K562 (cell line): Measurements from ENCODE around the gene BRME1.

Experiments
- CBX2 ChIP-seq: fragments of 200-600 bp; sonication (generic); IDR thresholded peaks from one replicate; pipeline ENCODE4 v1.6.1; 2012; ENCODE audit warnings: mild to moderate bottlenecking, low read length, inconsistent platforms; ENCODE audit not compliant: insufficient read depth, poor library complexity, severe bottlenecking
- CBX3 ChIP-seq, 2 experiments: IDR thresholded peaks; 1 replicate in 1 of 2; 2 replicates in 1 of 2; pipeline ENCODE4 v1.6.1; 2012; ENCODE audit warnings: inconsistent platforms in 2 of 2, low read length in 2 of 2, borderline replicate concordance in 1 of 2, control low read depth in 1 of 2
- EGR1 ChIP-seq: fragments of 450-650 bp; conservative IDR thresholded peaks from 2 replicates; pipeline ENCODE4 v1.6.1; 2017; ENCODE audit warnings: mild to moderate bottlenecking
- GATAD2B ChIP-seq: fragments of 450-650 bp; IDR thresholded peaks from 2 replicates; pipeline ENCODE4 v1.6.1; 2017; ENCODE audit warnings: mild to moderate bottlenecking, borderline replicate concordance
- MEIS2 ChIP-seq: fragments of 450-650 bp; IDR thresholded peaks from 2 replicates; pipeline ENCODE4 v1.6.1; 2014; ENCODE audit warnings: mild to moderate bottlenecking; ENCODE audit not compliant: partially characterized antibody
- NR3C1 ChIP-seq: sonication (generic); formaldehyde crosslinking; IDR thresholded peaks from 2 replicates; pipeline ENCODE4 v1.8.1; 2022; ENCODE audit warnings: missing genetic modification reagents
- POLR2AphosphoS5 ChIP-seq: IDR thresholded peaks from 2 replicates; pipeline ENCODE4 v1.6.1; 2011; ENCODE audit warnings: mild to moderate bottlenecking, low read depth, low read length, moderate library complexity; ENCODE audit not compliant: control insufficient read depth, insufficient read depth
- RAD21 ChIP-seq, 2 experiments: fragments of 250-450 bp in 1 of 2; fragments of 450-650 bp in 1 of 2; sonication (Bioruptor Pico) in 1 of 2; formaldehyde crosslinking in 1 of 2; IDR thresholded peaks in 1 of 2; conservative IDR thresholded peaks in 1 of 2; 2 replicates each; pipeline versions ENCODE4 v1.4.0 to v1.8.0; 2020 to 2022; ENCODE audit warnings: mild to moderate bottlenecking in 2 of 2, moderate library complexity in 1 of 2
- STAT5B ChIP-seq: fragments of 250-450 bp; sonication (Bioruptor Pico); IDR thresholded peaks from 2 replicates; pipeline ENCODE4 v1.8.0; 2021; ENCODE audit warnings: mild to moderate bottlenecking, inconsistent platforms
- XRCC5 ChIP-seq: fragments of 200-400 bp; formaldehyde crosslinking; IDR thresholded peaks from 2 replicates; pipeline ENCODE4 v1.6.1; 2017; ENCODE audit warnings: low read depth, mild to moderate bottlenecking, low read length
- ZNF24 ChIP-seq: fragments of 450-650 bp; IDR thresholded peaks from 2 replicates; pipeline ENCODE4 v1.6.1; 2016
- TF ChIP-seq, protein P1 (sequence below), 3 experiments: IDR thresholded peaks in 2 of 3; conservative IDR thresholded peaks in 1 of 3; 2 replicates each; pipeline ENCODE4 v1.5.1; 2011 to 2012; ENCODE audit warnings: low read length in 3 of 3, mild to moderate bottlenecking in 3 of 3, control low read depth in 2 of 3, improper control_type of control experiment in 1 of 3, inconsistent platforms in 1 of 3, low read depth in 1 of 3, mixed read lengths in 1 of 3, moderate library complexity in 1 of 3; ENCODE audit not compliant: insufficient read depth in 2 of 3
- TF ChIP-seq, protein P2 (sequence below): IDR thresholded peaks from 2 replicates; pipeline ENCODE4 v1.6.1; 2012; ENCODE audit warnings: low read depth, low read length, improper control_type of control experiment, borderline replicate concordance

GRCh38 chr19:13952154-13952930, 46.4 kb upstream of the BRME1 start, which contains the start of gene DCAF15:
- TF ChIP-seq XRCC5, result no peak
- no peak for TF ChIP-seq ZNF24
- TF ChIP-seq STAT5B, result no peak
- no peak for TF ChIP-seq CBX3 (IDR thresholded peaks at IDR 0.05; ENCODE audit: borderline replicate concordance in 1 of 2, low read length in 2 of 2)
- TF ChIP-seq, protein P1, sequence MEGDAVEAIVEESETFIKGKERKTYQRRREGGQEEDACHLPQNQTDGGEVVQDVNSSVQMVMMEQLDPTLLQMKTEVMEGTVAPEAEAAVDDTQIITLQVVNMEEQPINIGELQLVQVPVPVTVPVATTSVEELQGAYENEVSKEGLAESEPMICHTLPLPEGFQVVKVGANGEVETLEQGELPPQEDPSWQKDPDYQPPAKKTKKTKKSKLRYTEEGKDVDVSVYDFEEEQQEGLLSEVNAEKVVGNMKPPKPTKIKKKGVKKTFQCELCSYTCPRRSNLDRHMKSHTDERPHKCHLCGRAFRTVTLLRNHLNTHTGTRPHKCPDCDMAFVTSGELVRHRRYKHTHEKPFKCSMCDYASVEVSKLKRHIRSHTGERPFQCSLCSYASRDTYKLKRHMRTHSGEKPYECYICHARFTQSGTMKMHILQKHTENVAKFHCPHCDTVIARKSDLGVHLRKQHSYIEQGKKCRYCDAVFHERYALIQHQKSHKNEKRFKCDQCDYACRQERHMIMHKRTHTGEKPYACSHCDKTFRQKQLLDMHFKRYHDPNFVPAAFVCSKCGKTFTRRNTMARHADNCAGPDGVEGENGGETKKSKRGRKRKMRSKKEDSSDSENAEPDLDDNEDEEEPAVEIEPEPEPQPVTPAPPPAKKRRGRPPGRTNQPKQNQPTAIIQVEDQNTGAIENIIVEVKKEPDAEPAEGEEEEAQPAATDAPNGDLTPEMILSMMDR (IDR thresholded peaks at IDR 0.05 in 2 of 3, conservative IDR thresholded peaks at IDR 0.05 in 1 of 3; ENCODE audit: insufficient read depth in 2 of 3, low read depth in 1 of 3, low read length in 3 of 3), result no peak
- TF ChIP-seq CBX2, result no peak
- TF ChIP-seq RAD21 (CRISPR knock-in tag; conservative IDR thresholded peaks at IDR 0.05 in 1 of 2, IDR thresholded peaks at IDR 0.05 in 1 of 2), result no peak
- no peak for TF ChIP-seq NR3C1 (CRISPR knock-in tag)
- TF ChIP-seq POLR2AphosphoS5, result peak; percentile 77
- TF ChIP-seq EGR1, result peak; percentile 88
- peak; percentile 67 for TF ChIP-seq MEIS2
- TF ChIP-seq, protein P2, sequence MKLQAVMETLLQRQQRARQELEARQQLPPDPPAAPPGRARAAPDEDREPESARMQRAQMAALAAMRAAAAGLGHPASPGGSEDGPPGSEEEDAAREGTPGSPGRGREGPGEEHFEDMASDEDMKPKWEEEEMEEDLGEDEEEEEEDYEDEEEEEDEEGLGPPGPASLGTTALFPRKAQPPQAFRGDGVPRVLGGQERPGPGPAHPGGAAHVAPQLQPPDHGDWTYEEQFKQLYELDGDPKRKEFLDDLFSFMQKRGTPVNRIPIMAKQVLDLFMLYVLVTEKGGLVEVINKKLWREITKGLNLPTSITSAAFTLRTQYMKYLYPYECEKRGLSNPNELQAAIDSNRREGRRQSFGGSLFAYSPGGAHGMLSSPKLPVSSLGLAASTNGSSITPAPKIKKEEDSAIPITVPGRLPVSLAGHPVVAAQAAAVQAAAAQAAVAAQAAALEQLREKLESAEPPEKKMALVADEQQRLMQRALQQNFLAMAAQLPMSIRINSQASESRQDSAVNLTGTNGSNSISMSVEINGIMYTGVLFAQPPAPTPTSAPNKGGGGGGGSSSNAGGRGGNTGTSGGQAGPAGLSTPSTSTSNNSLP, result peak; percentile 78; the same call in 1 of the 2 replicates
- no peak for TF ChIP-seq GATAD2B
